GM06990 (cell line): ENCODE results near the gene CREBL2.
"Not testable (repeated sequence)": the region's sequence is repeated elsewhere in the genome, so short reads cannot be mapped to it uniquely, and the experiment has no call there.

Experiments used
- DNase-seq: peaks from one replicate; pipeline ENCODE4 v3.0.0-alpha.2; 2011; ENCODE audit not compliant: insufficient read length; ENCODE audit errors: extremely low read depth
- H3K27me3 ChIP-seq: replicated peaks from 2 replicates; pipeline ENCODE4 v1.6.0; 2011; ENCODE audit warnings: low read length; ENCODE audit not compliant: control insufficient read depth, insufficient read depth
- H3K36me3 ChIP-seq: 2 replicates; pipeline ENCODE4 v1.5.1; 2011; ENCODE audit warnings: low read length; ENCODE audit not compliant: control insufficient read depth, insufficient read depth
- H3K4me3 ChIP-seq: replicated peaks from 2 replicates; pipeline ENCODE4 v1.5.1; 2011; ENCODE audit warnings: low read depth, mild to moderate bottlenecking, control low read depth, low read length
- CTCF ChIP-seq: IDR thresholded peaks from 2 replicates; pipeline ENCODE4 v1.5.1; 2011; ENCODE audit warnings: low read length, control low read depth, mild to moderate bottlenecking, inconsistent platforms; ENCODE audit not compliant: insufficient read depth, poor library complexity, severe bottlenecking

The CREBL2 gene, protein sequence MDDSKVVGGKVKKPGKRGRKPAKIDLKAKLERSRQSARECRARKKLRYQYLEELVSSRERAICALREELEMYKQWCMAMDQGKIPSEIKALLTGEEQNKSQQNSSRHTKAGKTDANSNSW

DNA sequence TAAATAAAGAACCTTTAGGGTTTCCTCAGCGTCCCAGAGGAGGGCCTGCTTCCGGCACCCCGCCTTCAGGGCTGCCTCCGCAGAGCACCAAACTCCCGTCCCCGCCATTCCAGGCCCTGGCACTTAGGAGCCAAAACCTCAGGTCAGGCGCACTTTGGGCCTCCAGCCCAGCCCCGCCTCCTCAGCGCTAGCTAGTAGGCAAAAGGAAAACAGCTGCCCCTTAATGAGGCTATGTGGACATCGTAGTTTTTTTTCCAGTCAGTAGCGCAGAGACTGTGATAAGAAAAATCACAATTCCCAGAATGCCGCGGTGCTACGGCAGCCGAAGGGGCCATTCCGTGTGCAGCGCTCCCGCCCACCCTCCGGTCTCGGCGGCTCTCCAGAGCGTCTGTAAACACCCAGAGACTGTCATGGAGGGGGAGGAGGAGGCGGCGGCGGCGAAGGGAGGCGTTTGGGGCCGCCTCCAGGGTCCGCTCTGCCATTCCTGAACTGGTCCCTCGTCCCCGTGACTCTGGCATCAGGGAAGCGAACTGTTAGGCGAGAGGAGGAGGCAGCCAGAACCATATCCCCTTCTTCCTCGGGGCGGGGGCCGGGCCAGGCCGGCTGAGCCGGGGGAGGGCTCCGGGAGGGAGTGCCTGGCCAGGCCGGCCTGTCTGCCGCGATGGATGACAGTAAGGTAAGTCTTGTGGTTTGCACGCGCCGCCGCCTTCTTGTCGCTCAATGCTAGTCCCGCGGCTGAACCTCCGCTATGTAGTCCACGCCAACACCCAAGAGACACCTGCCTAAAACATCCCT lies at the start of gene CREBL2:
CREBL2 (plus strand) TSS at position 365 of the 795 bp plus-strand sequence; CDS start at position 662, 297 bp downstream.
- Histone ChIP-seq H3K36me3 (no peaks in the 10 kb centered on the region), H3K4me3 (peak within 1 kb of the TSS; percentile 89), H3K27me3 (no peaks in the 10 kb centered on the region)
- DNase-seq = peak; percentile 92
- TF ChIP-seq CTCF = no peak

GRCh38 chr12:12562016-12562483 lies 49.6 kb upstream of the CREBL2 start:
- H3K27me3 ChIP-seq = no peaks in the 10 kb centered on the region
- no peaks in the 10 kb centered on the region for H3K36me3 ChIP-seq
- no peak for TF ChIP-seq CTCF
- peak overlapping the region; percentile 87 for H3K4me3 ChIP-seq
- DNase-seq = peak; percentile 64

DNA sequence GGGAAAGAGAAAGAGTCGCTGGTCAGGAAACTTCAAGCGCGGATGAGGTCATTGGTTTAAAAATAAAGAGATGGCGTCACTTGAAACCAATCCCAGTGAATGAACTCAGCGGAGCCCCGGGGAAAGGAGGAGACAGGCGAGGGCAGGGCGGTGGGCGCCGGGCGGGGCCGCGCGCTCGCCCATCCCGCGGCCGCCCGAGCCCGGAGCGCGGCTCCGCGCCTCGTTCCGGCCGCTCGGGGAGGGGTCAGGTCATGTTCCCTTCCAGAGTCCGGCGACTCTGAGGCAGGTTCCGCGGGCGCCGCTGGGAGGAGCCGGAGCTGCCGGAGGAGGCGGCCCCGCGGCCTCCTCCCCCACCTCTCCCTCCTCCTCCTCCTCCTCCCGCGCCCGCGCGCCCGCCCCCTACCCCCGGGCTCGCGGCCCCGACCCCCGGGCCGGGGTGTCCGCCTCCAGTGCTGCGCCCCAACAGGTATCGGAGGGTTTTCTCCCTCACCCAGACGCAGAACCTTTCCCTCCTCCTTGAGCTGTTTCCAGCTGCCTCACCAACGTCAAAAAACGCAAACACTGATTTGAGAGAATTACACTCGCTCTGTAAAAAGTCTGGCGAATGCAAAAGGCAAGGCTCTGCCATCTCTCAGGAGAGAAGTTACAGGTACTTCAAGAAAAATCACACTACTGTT lies 49.0 kb upstream of the CREBL2 start, which contains the start of gene DUSP16:
DUSP16 (minus strand) TSS at position 279 of the 677 bp plus-strand sequence. CDS start 41,765 bp downstream, outside the sequence.
- no peaks in the 10 kb centered on the region for H3K36me3 ChIP-seq
- TF ChIP-seq CTCF = peak; percentile 6
- peak within 1 kb of the TSS; percentile 87 for H3K4me3 ChIP-seq
- H3K27me3 ChIP-seq = no peaks in the 10 kb centered on the region
- DNase-seq = peak; percentile 90

GRCh38 chr12:12563290-12563928 lies 48.3 kb upstream of the CREBL2 start:
- DNase-seq = no peak
- Histone ChIP-seq H3K27me3 (no peaks in the 10 kb centered on the region), H3K36me3 (no peaks in the 10 kb centered on the region), H3K4me3 (peak overlapping the region; percentile 87)
- TF ChIP-seq CTCF = no peak

DNA sequence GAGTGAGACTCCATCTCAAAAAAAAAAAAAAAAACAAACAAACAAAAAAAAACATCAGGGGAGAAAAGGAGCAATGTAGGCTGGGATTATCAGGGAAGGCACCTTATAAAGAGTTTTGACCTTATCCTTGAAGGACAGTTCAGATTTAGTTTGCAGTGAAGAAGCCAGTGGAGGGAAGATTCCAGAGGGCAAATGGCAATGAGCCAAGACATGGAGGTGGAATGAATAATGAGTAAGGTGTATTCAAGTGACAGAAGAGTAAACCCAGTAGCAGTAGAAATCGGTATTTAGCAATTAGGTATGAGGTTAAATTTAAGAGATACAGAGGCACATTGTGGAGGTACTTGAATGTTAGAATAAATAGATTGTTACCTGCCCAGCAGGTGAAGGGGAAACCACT lies 46.8 kb upstream of the CREBL2 start:
- no peak for DNase-seq
- no peak for TF ChIP-seq CTCF

DNA sequence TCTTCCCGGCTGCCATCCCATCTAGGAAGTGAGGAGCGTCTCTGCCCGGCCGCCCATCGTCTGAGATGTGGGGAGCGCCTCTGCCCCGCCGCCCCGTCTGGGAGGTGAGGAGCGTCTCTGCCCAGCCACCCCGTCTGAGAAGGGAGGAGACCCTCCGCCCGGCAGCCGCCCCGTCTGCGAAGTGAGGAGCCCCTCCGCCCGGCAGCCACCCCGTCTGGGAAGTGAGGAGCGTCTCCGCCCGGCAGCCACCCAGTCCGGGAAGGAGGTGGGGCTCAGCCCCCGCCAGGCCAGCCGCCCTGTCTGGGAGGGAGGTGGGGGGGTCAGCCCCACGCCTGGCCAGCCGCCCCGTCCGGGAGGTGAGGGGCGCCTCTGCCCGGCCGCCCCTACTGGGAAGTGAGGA lies 45.7 kb upstream of the CREBL2 start:
- not testable (repeated sequence) for H3K36me3 ChIP-seq, H3K27me3 ChIP-seq, DNase-seq, H3K4me3 ChIP-seq

More for the DNA sequence above, 46.8 kb upstream of the CREBL2 start:
- no peaks in the 10 kb centered on the region for H3K36me3 ChIP-seq
- no peak overlapping the region for H3K4me3 ChIP-seq
- no peaks in the 10 kb centered on the region for H3K27me3 ChIP-seq
